Natural killer cell (primary cell): ENCODE results near the gene INS. TPM values are rescaled to one million over a fixed set of nuclear protein-coding genes. Genes with fewer than 3 reads are reported as not detected.

Experiments
- ATAC-seq, 3 donors: fragments of 150-1000 bp in 2 of 3; fragments of 200-7000 bp in 1 of 3; cut with Tn5 transposase; 1 replicate in 1 of 3; 2 replicates in 2 of 3; pipeline ENCODE4 v1.10.0; 2021; ENCODE audit warnings: mild to moderate bottlenecking in 2 of 3, moderate library complexity in 2 of 3
- DNase-seq, 2 donors: peaks; one replicate each; pipeline versions ENCODE4 v3.0.0 to v3.0.0-alpha.2; 2013 to 2021; ENCODE audit warnings: mixed read lengths in 1 of 2
- H3K27ac ChIP-seq: one replicate; pipeline ENCODE4 v1.5.1; 2013; ENCODE audit warnings: mild to moderate bottlenecking, low read length
- H3K27me3 ChIP-seq: one replicate; pipeline ENCODE4 v1.6.1; 2013; ENCODE audit warnings: low read length; ENCODE audit not compliant: control insufficient read depth, insufficient read depth
- H3K36me3 ChIP-seq: one replicate; pipeline ENCODE4 v1.6.1; 2013; ENCODE audit warnings: low read length; ENCODE audit not compliant: control insufficient read depth, insufficient read depth
- H3K4me1 ChIP-seq: one replicate; pipeline ENCODE4 v1.6.1; 2013; ENCODE audit warnings: low read length; ENCODE audit not compliant: control insufficient read depth, insufficient read depth
- H3K4me3 ChIP-seq: one replicate; pipeline ENCODE4 v1.5.1; 2013; ENCODE audit warnings: low read length
- H3K9me3 ChIP-seq: one replicate; pipeline ENCODE4 v1.6.1; 2013; ENCODE audit warnings: low read length; ENCODE audit not compliant: control insufficient read depth, insufficient read depth
- H3K27ac Mint-ChIP-seq, 2 donors: one replicate each; pipeline ENCODE4 v1.8.0; 2022; ENCODE audit warnings: mild to moderate bottlenecking in 2 of 2, mixed read lengths in 2 of 2, moderate library complexity in 1 of 2
- H3K27me3 Mint-ChIP-seq, 2 donors: one replicate each; pipeline ENCODE4 v1.8.0; 2022; ENCODE audit warnings: low read depth in 2 of 2, mixed read lengths in 2 of 2
- H3K36me3 Mint-ChIP-seq: one replicate; pipeline ENCODE4 v1.8.0; 2022; ENCODE audit warnings: mixed read lengths
- H3K4me1 Mint-ChIP-seq, 2 donors: one replicate each; pipeline ENCODE4 v1.8.0; 2022; ENCODE audit warnings: mixed read lengths in 2 of 2
- H3K4me3 Mint-ChIP-seq: one replicate; pipeline ENCODE4 v1.8.0; 2022; ENCODE audit warnings: mild to moderate bottlenecking, moderate library complexity, mixed read lengths
- H3K9me3 Mint-ChIP-seq, 2 donors: one replicate each; pipeline ENCODE4 v1.8.0; 2022; ENCODE audit warnings: mixed read lengths in 2 of 2
- WGBS: methylation state at CpG from one replicate; pipeline ENCODE4 v1.1.7; 2013; ENCODE audit warnings: missing lambda C conversion rate; ENCODE audit not compliant: insufficient coverage; 5-methylcytosine and 5-hydroxymethylcytosine counted together
- intact Hi-C: fragments of 100-400 bp; cut with micrococcal nuclease; formaldehyde crosslinking; loops from one replicate; pipeline ENCODE4 v1.14.2; 2022
- total RNA-seq, 4 donors: library from RNA; stranded (reverse); fragments of 120-200 nt in 1 of 4; gene quantifications; one replicate each; pipeline versions ENCODE4 v1.2.3 to v1.2.4, GENCODE V29; 2013 to 2022
- TF ChIP-seq, protein P1 (sequence below): fragments of 200-600 bp; IDR thresholded peaks from one replicate; pipeline ENCODE4 v1.8.0; 2022; ENCODE audit warnings: antibody characterized with exemption

Gene INS
- total RNA-seq, 3 donors from 2014 or later (not counting 1 experiment from before 2014, with no cell fraction given): not detected

GRCh38 chr11:2123628-2123960 is 37.4 kb downstream of the INS start:
- peaks cover 6 to 23% of the 10 kb centered on the region in 2 donors for H3K27me3 Mint-ChIP-seq
- H3K9me3 Mint-ChIP-seq: peaks cover 0 to 5% of the 10 kb centered on the region in 2 donors
- H3K4me1 Mint-ChIP-seq: no peaks in the 10 kb centered on the region
- Histone ChIP-seq H3K27ac (no peak overlapping the region), H3K36me3 (no peaks in the 10 kb centered on the region), H3K4me3 (no peak overlapping the region), H3K4me1 (no peaks in the 10 kb centered on the region), H3K27me3 (no peaks in the 10 kb centered on the region), H3K9me3 (no peaks in the 10 kb centered on the region)
- DNase-seq (no peak), ATAC-seq (peak in 1 of 3 donors; percentile 28)
- no peak overlapping the region for H3K4me3 Mint-ChIP-seq
- intact Hi-C loops: no loop called here
- TF ChIP-seq, protein P1, sequence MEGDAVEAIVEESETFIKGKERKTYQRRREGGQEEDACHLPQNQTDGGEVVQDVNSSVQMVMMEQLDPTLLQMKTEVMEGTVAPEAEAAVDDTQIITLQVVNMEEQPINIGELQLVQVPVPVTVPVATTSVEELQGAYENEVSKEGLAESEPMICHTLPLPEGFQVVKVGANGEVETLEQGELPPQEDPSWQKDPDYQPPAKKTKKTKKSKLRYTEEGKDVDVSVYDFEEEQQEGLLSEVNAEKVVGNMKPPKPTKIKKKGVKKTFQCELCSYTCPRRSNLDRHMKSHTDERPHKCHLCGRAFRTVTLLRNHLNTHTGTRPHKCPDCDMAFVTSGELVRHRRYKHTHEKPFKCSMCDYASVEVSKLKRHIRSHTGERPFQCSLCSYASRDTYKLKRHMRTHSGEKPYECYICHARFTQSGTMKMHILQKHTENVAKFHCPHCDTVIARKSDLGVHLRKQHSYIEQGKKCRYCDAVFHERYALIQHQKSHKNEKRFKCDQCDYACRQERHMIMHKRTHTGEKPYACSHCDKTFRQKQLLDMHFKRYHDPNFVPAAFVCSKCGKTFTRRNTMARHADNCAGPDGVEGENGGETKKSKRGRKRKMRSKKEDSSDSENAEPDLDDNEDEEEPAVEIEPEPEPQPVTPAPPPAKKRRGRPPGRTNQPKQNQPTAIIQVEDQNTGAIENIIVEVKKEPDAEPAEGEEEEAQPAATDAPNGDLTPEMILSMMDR: no peak
- WGBS: 92% methylated on average over 7 of the region's 7 CpGs
- no peak overlapping the region for H3K27ac Mint-ChIP-seq
- H3K36me3 Mint-ChIP-seq: no peaks in the 10 kb centered on the region

GRCh38 chr11:2122907-2123627 is 37.9 kb downstream of the INS start:
- intact Hi-C loops: no loop called here
- Histone ChIP-seq H3K4me1 (no peaks in the 10 kb centered on the region), H3K4me3 (no peak overlapping the region), H3K9me3 (no peaks in the 10 kb centered on the region), H3K27ac (no peak overlapping the region), H3K36me3 (no peaks in the 10 kb centered on the region), H3K27me3 (no peaks in the 10 kb centered on the region)
- Mint-ChIP-seq H3K27me3 (peaks cover 11 to 23% of the 10 kb centered on the region in 2 donors), H3K27ac (no peak overlapping the region), H3K36me3 (no peaks in the 10 kb centered on the region), H3K9me3 (peaks cover 0 to 5% of the 10 kb centered on the region in 2 donors), H3K4me1 (no peaks in the 10 kb centered on the region), H3K4me3 (no peak overlapping the region)
- 89% methylated on average over 13 of the region's 13 CpGs for WGBS
- no peak for DNase-seq
- ATAC-seq: peak in 1 of 3 donors; percentile 3
- TF ChIP-seq, protein P1: no peak

- H3K36me3 ChIP-seq: no peaks in the 10 kb centered on the region
- H3K4me3 Mint-ChIP-seq: no peak overlapping the region
- H3K27me3 Mint-ChIP-seq: peaks cover 16 to 26% of the 10 kb centered on the region in 2 donors
- no peaks in the 10 kb centered on the region for H3K4me1 Mint-ChIP-seq
- no peaks in the 10 kb centered on the region for H3K9me3 ChIP-seq
- H3K4me1 ChIP-seq: no peaks in the 10 kb centered on the region
- no peak for DNase-seq
- H3K27me3 ChIP-seq: no peaks in the 10 kb centered on the region
- H3K27ac Mint-ChIP-seq: no peak overlapping the region
- H3K36me3 Mint-ChIP-seq: no peaks in the 10 kb centered on the region
- no peak overlapping the region for H3K4me3 ChIP-seq
- WGBS: 52% methylated on average over 19 of the region's 19 CpGs
- ATAC-seq: no peak
- TF ChIP-seq, protein P1: no peak
- H3K27ac ChIP-seq: no peak overlapping the region
- peaks cover 0 to 5% of the 10 kb centered on the region in 2 donors for H3K9me3 Mint-ChIP-seq
- intact Hi-C loops: no loop called here
Observed at GRCh38 chr11:2122222-2122906, 38.6 kb downstream of the INS start.
